Measurements from ENCODE around the gene C2orf92.
"Not testable (repeated sequence)": the region's sequence is repeated elsewhere in the genome, so short reads cannot be mapped to it uniquely, and the experiment has no call there.

Gene C2orf92

GRCh38 chr2:97687235-97687634, 17.7 kb downstream of the C2orf92 start:
- H3K27ac Mint-ChIP-seq; H3K27me3 Mint-ChIP-seq; H3K4me3 Mint-ChIP-seq; H3K4me1 Mint-ChIP-seq (ENCODE audit: low read depth in 2 of 2); DNase-seq; ATAC-seq (replicated peaks); H3K9me3 Mint-ChIP-seq; H3K36me3 Mint-ChIP-seq (ENCODE audit: insufficient read depth): not testable (repeated sequence)

GRCh38 chr2:97688062-97688827, 18.7 kb downstream of the C2orf92 start:
- DNase-seq (no peak), ATAC-seq (replicated peaks) (no peak)
- Mint-ChIP-seq H3K27me3 (peaks cover 0 to 8% of the 10 kb centered on the region in 2 donors), H3K36me3 (ENCODE audit: insufficient read depth) (no peaks in the 10 kb centered on the region), H3K4me3 (no peak overlapping the region), H3K9me3 (no peaks in the 10 kb centered on the region), H3K27ac (no peak overlapping the region), H3K4me1 (ENCODE audit: low read depth in 2 of 2) (no peaks in the 10 kb centered on the region)

- no peak overlapping the region for H3K4me3 Mint-ChIP-seq
- H3K27ac Mint-ChIP-seq: no peak overlapping the region
- ATAC-seq (replicated peaks) (no peak), DNase-seq (no peak)
- H3K4me1 Mint-ChIP-seq (ENCODE audit: low read depth in 2 of 2): no peaks in the 10 kb centered on the region
- H3K27me3 Mint-ChIP-seq: peaks cover 0 to 8% of the 10 kb centered on the region in 2 donors
- no peaks in the 10 kb centered on the region for H3K36me3 Mint-ChIP-seq (ENCODE audit: insufficient read depth)
- H3K9me3 Mint-ChIP-seq: no peaks in the 10 kb centered on the region
Measured at GRCh38 chr2:97691166-97691565, 21.7 kb downstream of the C2orf92 start.

- no peak for ATAC-seq (replicated peaks)
- H3K4me1 Mint-ChIP-seq (ENCODE audit: low read depth in 2 of 2): no peaks in the 10 kb centered on the region
- no peaks in the 10 kb centered on the region for H3K36me3 Mint-ChIP-seq (ENCODE audit: insufficient read depth)
- no peak overlapping the region for H3K4me3 Mint-ChIP-seq
- H3K9me3 Mint-ChIP-seq: no peaks in the 10 kb centered on the region
- peaks cover 0 to 6% of the 10 kb centered on the region in 2 donors for H3K27me3 Mint-ChIP-seq
- no peak overlapping the region for H3K27ac Mint-ChIP-seq
- DNase-seq: no peak
Measured at GRCh38 chr2:97693476-97693875, 24.0 kb downstream of the C2orf92 start.

GRCh38 chr2:97695744-97696143, 26.2 kb downstream of the C2orf92 start:
- no peaks in the 10 kb centered on the region for H3K9me3 Mint-ChIP-seq
- no peak overlapping the region for H3K27ac Mint-ChIP-seq
- no peak for ATAC-seq (replicated peaks)
- DNase-seq: no peak
- no peaks in the 10 kb centered on the region for H3K27me3 Mint-ChIP-seq
- peaks cover 2% of the 10 kb centered on the region for H3K36me3 Mint-ChIP-seq (ENCODE audit: insufficient read depth)
- no peak overlapping the region for H3K4me3 Mint-ChIP-seq
- peaks cover 6 to 7% of the 10 kb centered on the region in 2 donors for H3K4me1 Mint-ChIP-seq (ENCODE audit: low read depth in 2 of 2)

GRCh38 chr2:97697252-97698235, 28.0 kb downstream of the C2orf92 start:
- Mint-ChIP-seq H3K36me3 (ENCODE audit: insufficient read depth) (peaks cover 2% of the 10 kb centered on the region), H3K9me3 (no peaks in the 10 kb centered on the region), H3K4me1 (ENCODE audit: low read depth in 2 of 2) (peaks cover 6 to 7% of the 10 kb centered on the region in 2 donors), H3K4me3 (no peak overlapping the region), H3K27me3 (no peaks in the 10 kb centered on the region), H3K27ac (no peak overlapping the region)
- ATAC-seq (replicated peaks) (peak; percentile 95), DNase-seq (peak; percentile 92 to 93 (median 92))

GRCh38 chr2:97698530-97698929, 29.0 kb downstream of the C2orf92 start:
- no peaks in the 10 kb centered on the region for H3K27me3 Mint-ChIP-seq
- DNase-seq: no peak
- H3K36me3 Mint-ChIP-seq (ENCODE audit: insufficient read depth): peaks cover 2% of the 10 kb centered on the region
- H3K9me3 Mint-ChIP-seq: no peaks in the 10 kb centered on the region
- ATAC-seq (replicated peaks): no peak
- no peak overlapping the region for H3K4me3 Mint-ChIP-seq
- peaks cover 6 to 7% of the 10 kb centered on the region in 2 donors for H3K4me1 Mint-ChIP-seq (ENCODE audit: low read depth in 2 of 2)
- no peak overlapping the region for H3K27ac Mint-ChIP-seq

GRCh38 chr2:97699765-97700444, 30.4 kb downstream of the C2orf92 start:
- DNase-seq: peak; percentile 59 to 74 (median 62)
- Mint-ChIP-seq H3K9me3 (no peaks in the 10 kb centered on the region), H3K27ac (no peak overlapping the region), H3K27me3 (no peaks in the 10 kb centered on the region), H3K36me3 (ENCODE audit: insufficient read depth) (peaks cover 2% of the 10 kb centered on the region), H3K4me3 (no peak overlapping the region), H3K4me1 (ENCODE audit: low read depth in 2 of 2) (peaks cover 6 to 7% of the 10 kb centered on the region in 2 donors)
- peak; percentile 82 for ATAC-seq (replicated peaks)

- Mint-ChIP-seq H3K27ac (no peak overlapping the region), H3K27me3 (no peaks in the 10 kb centered on the region), H3K9me3 (no peaks in the 10 kb centered on the region), H3K4me3 (no peak overlapping the region), H3K4me1 (ENCODE audit: low read depth in 2 of 2) (peaks cover 6 to 7% of the 10 kb centered on the region in 2 donors), H3K36me3 (ENCODE audit: insufficient read depth) (peaks cover 2% of the 10 kb centered on the region)
- no peak for DNase-seq
- ATAC-seq (replicated peaks): no peak
Measured at GRCh38 chr2:97701186-97701585, 31.7 kb downstream of the C2orf92 start.

- ATAC-seq (replicated peaks): no peak
- Mint-ChIP-seq H3K4me1 (ENCODE audit: low read depth in 2 of 2) (peaks cover 6 to 7% of the 10 kb centered on the region in 2 donors), H3K27me3 (no peaks in the 10 kb centered on the region), H3K27ac (no peak overlapping the region), H3K4me3 (no peak overlapping the region), H3K9me3 (no peaks in the 10 kb centered on the region), H3K36me3 (ENCODE audit: insufficient read depth) (peaks cover 2% of the 10 kb centered on the region)
- DNase-seq: no peak
Measured at GRCh38 chr2:97701851-97702465, 32.4 kb downstream of the C2orf92 start.

GRCh38 chr2:97702731-97703470, 33.4 kb downstream of the C2orf92 start:
- no peaks in the 10 kb centered on the region for H3K27me3 Mint-ChIP-seq
- no peak overlapping the region for H3K27ac Mint-ChIP-seq
- H3K9me3 Mint-ChIP-seq: no peaks in the 10 kb centered on the region
- H3K36me3 Mint-ChIP-seq (ENCODE audit: insufficient read depth): peaks cover 2% of the 10 kb centered on the region
- DNase-seq: no peak
- ATAC-seq (replicated peaks): no peak
- H3K4me3 Mint-ChIP-seq: no peak overlapping the region
- peaks cover 6 to 7% of the 10 kb centered on the region in 2 donors for H3K4me1 Mint-ChIP-seq (ENCODE audit: low read depth in 2 of 2)

- DNase-seq: no peak
- no peak overlapping the region for H3K27ac Mint-ChIP-seq
- no peaks in the 10 kb centered on the region for H3K9me3 Mint-ChIP-seq
- H3K27me3 Mint-ChIP-seq: no peaks in the 10 kb centered on the region
- peaks cover 6 to 8% of the 10 kb centered on the region in 2 donors for H3K4me1 Mint-ChIP-seq (ENCODE audit: low read depth in 2 of 2)
- peaks cover 2% of the 10 kb centered on the region for H3K36me3 Mint-ChIP-seq (ENCODE audit: insufficient read depth)
- H3K4me3 Mint-ChIP-seq: no peak overlapping the region
- no peak for ATAC-seq (replicated peaks)
Measured at GRCh38 chr2:97703741-97704140, 34.2 kb downstream of the C2orf92 start.

All from effector memory CD8-positive, alpha-beta T cell (primary cell).